GM21515 (cell line): ENCODE measurements around the gene CARD14.
"Not testable (repeated sequence)": the region's sequence is repeated elsewhere in the genome, so short reads cannot be mapped to it uniquely, and the experiment has no call there.

Experiments
- ATAC-seq: cut with Tn5 transposase; IDR thresholded peaks from one replicate; pipeline ENCODE4 v1.9.1; 2021; ENCODE audit not compliant: unreplicated experiment

CARD14 gene

GRCh38 chr17:80248001-80248893 lies 78.4 kb downstream of the CARD14 start:
- ATAC-seq: no peak

- no peak for ATAC-seq
These were observed 79.3 kb downstream of the CARD14 start for GRCh38 chr17:80248894-80249710.

DNA sequence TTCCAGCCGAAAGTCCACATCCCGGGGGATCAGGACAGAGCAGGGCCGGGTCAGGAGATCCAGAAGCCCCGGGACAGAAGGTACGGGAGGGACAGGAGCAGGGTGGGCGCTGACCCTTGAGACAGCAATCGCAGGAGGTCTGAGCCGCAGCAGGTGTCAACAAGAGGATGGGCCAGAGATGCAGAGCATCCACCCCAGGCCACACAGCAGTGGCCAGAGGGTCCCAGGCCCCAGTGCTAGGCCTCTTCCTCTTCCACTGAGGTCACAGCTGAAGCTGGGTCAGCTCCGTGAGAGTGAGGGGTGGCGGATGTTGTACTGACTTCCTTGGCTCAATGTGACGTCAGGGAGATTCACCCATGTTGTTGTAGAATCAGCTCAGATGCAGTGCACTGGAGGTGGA lies 82.1 kb downstream of the CARD14 start:
- ATAC-seq: no peak

DNA sequence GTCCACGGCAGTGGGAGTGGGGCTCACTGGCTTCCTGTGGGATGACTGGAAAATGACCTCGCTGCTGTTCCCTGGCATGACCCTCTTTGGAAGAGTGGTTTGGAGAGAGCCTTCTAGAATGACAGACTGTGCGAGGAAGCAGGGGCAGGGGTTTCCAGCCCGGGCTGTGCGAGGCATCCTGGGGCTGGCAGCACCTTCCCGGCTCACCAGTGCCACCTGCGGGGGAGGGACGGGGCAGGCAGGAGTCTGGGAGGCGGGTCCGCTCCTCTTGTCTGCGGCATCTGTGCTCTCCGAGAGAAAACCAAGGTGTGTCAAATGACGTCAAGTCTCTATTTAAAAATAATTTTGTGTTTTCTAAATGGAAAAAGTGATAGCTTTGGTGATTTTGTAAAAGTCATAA lies 83.0 kb downstream of the CARD14 start:
- ATAC-seq: no peak

DNA sequence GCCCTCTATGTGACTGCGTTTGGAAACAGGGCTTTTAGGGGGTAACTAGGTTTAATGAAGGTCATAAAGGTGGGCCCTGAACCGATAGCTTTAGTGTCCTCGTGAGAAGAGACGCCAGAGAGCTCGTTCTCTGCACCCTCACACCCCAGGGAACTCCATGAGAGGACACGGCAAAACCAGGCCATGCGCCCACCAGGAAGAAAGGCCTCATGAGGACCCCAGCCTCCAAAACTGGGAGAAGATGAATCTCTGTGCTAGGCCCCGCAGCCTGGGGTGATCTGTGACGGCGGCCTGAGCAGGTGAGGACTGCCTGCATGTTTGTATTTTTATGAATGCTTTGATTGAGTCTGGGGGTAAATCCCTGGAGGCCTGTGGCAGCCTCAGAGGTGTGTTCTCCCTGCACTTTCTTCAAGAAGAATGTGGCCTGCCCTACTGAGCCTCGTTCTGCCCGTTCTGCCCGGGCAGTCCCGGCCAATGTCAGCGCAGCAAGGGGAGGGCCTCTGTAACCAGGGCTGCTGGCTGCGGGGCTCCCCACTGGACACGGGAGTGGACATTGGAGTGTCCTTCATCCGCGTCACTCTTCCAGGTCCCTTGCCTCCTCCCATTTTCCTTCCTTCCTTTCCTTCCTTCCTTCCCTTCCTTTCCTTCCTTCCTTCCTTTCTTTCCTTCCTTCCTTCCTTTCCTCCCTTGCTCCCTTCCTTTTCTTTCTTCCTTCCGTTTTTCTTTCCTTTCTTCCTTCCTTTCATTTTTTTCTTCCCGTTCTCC lies 84.0 kb downstream of the CARD14 start:
- ATAC-seq: no peak

- ATAC-seq: no peak
These were observed 84.8 kb downstream of the CARD14 start for GRCh38 chr17:80254396-80255251.

GRCh38 chr17:80256034-80256350 lies 86.2 kb downstream of the CARD14 start:
- no peak for ATAC-seq

- ATAC-seq: no peak
These were observed 87.9 kb downstream of the CARD14 start for GRCh38 chr17:80257716-80258213.

DNA sequence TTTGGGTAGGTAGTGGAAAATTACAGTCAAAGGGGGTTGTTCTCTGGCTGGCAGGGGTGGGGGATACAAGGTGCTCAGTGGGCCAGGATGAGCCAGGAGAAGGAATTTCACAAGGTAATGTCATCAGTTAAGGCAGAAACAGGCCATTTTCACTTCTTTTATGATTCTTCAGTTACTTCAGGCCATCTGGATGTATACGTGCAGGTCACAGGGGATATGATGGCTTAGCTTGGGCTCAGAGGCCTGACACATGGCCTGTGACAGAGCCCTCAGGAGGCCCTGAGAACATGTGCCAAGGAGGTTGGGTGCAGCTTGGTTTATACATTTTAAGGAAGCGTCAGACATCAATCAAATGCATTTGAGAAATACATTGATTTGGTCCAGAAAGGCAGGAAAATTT lies 88.5 kb downstream of the CARD14 start:
- ATAC-seq: not testable (repeated sequence)
